Activated CD4-positive, alpha-beta memory T cell treated with anti-CD3 and anti-CD28 coated beads, Interleukin-2, amount 10 ng/mL, durations not matched to agents 7 days and 5 days (primary cell): Measurements from ENCODE around the gene GABRR1. TPM values are rescaled to one million over a fixed set of nuclear protein-coding genes. Genes with fewer than 3 reads are reported as not detected.

ENCODE experiments used
- CTCF ChIA-PET: fragments of 350-600 bp; sonication (Branson Sonifier 250); formaldehyde crosslinking; loops from one replicate; lab custom pipeline; 2021; ENCODE audit warnings: antibody characterized with exemption, inconsistent platforms; lab: Charles Lee
- POLR2A ChIA-PET: fragments of 350-600 bp; sonication (Branson Sonifier 250); formaldehyde crosslinking; loops from one replicate; lab custom pipeline; 2021; ENCODE audit warnings: antibody characterized with exemption; lab: Charles Lee
- DNase-seq: peaks from one replicate; pipeline ENCODE4 v3.0.0-alpha.2; 2020
- H3K27ac Mint-ChIP-seq: one replicate; pipeline ENCODE4 v1.8.0; 2021; ENCODE audit warnings: mild to moderate bottlenecking, mixed read lengths
- H3K27me3 Mint-ChIP-seq: one replicate; pipeline ENCODE4 v1.8.0; 2021; ENCODE audit warnings: mixed read lengths
- H3K36me3 Mint-ChIP-seq: one replicate; pipeline ENCODE4 v1.8.0; 2021; ENCODE audit warnings: low read depth, mixed read lengths
- H3K4me1 Mint-ChIP-seq: one replicate; pipeline ENCODE4 v1.8.0; 2021; ENCODE audit warnings: mixed read lengths
- H3K4me3 Mint-ChIP-seq: one replicate; pipeline ENCODE4 v1.8.0; 2021; ENCODE audit warnings: mild to moderate bottlenecking, mixed read lengths
- H3K9me3 Mint-ChIP-seq: one replicate; pipeline ENCODE4 v1.8.0; 2021; ENCODE audit warnings: mixed read lengths
- total RNA-seq, 2 experiments: library from RNA; stranded (reverse); gene quantifications; one replicate each; pipeline ENCODE4 v1.2.3, GENCODE V29; 2021

GABRR1 gene
- total RNA-seq: not detected

DNA sequence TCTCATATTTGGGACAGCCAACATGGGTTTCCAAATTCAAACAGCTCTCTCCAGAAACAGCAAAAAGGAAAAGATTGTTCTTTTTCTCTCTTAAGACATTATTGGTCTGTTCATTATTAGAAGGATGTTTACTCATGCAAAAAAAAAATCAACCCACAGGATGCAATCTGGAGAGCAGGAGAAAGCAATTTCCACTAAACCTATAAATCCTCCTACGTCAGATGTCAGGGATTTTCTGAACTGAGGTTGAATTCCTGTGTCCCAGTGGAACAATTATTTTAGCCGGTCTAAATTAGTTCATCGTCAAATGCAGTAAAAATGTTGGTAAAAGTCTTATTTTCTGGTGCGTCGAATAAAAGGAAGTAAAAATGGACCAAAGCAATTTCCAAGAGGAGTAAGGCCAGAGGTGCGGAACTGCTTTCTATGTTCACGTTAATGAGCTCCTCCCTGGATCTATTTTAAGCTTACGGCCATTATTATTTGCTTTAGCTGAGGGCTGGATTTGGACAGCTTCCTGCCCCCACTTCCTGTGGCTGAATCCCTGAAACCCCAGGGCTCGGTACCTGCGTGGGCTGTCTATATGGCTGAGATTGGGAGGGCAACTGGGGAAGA, at the start of gene GABRR1:
GABRR1 (minus strand) TSS at position 60 of the 612 bp plus-strand sequence; CDS start at position 24, 36 bp downstream.
- peaks cover 33% of the 10 kb centered on the region for H3K27me3 Mint-ChIP-seq
- no peak for DNase-seq
- H3K36me3 Mint-ChIP-seq: no peaks in the 10 kb centered on the region
- no peaks in the 10 kb centered on the region for H3K9me3 Mint-ChIP-seq
- POLR2A ChIA-PET: no interaction called here
- no peak within 1 kb of the TSS for H3K4me3 Mint-ChIP-seq
- no peaks in the 10 kb centered on the region for H3K4me1 Mint-ChIP-seq
- CTCF ChIA-PET: no interaction called here
- no peak within 1 kb of the TSS for H3K27ac Mint-ChIP-seq

DNA sequence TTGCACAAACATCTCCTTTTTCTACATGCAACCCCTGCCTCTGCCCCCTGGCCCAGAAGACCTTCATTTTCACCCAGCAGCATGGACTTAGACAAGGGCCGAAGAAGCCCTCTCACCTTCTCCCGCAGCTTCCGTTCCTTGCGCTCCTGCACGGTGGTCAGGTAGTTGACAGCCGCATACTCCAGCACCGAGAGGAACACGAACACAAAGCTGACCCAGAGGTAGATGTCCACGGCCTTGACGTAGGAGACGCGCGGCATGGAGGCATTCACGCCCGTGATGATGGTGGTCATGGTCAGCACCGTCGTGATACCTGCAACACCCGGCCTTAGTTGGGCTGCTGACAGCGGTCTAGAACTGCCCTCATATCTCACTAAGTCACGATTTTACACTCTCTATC, 47.1 kb upstream of the GABRR1 start:
- H3K4me3 Mint-ChIP-seq: no peak overlapping the region
- no peak for DNase-seq
- ChIA-PET POLR2A (no interaction called here), CTCF (no interaction called here)
- peaks cover 5% of the 10 kb centered on the region for H3K27me3 Mint-ChIP-seq
- no peak overlapping the region for H3K27ac Mint-ChIP-seq
- H3K9me3 Mint-ChIP-seq: no peaks in the 10 kb centered on the region
- H3K36me3 Mint-ChIP-seq: no peaks in the 10 kb centered on the region
- H3K4me1 Mint-ChIP-seq: no peaks in the 10 kb centered on the region

DNA sequence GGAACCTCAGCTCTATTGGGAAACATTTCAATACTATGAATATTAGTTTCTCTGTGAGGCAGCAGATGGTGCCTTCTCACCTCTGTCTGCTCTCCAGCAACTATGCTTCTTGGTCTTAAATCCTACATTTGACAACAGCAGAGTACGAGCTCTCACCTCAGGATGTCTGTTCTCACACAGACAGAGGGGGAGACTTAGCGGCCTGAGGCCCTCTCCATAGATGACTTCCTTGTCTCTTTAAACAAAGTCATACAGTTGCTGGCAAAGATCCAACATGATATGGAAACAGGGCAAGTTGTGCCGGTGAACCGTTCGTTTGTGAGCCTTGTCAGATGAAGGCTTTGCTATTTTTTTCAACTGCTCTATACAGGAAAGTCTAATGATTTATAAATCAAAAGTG, 43.7 kb upstream of the GABRR1 start:
- Mint-ChIP-seq H3K27me3 (peaks cover under 1% of the 10 kb centered on the region), H3K4me1 (no peaks in the 10 kb centered on the region), H3K4me3 (no peak overlapping the region), H3K9me3 (no peaks in the 10 kb centered on the region), H3K36me3 (no peaks in the 10 kb centered on the region), H3K27ac (no peak overlapping the region)
- no peak for DNase-seq
- ChIA-PET POLR2A (no interaction called here), CTCF (no interaction called here)

DNA sequence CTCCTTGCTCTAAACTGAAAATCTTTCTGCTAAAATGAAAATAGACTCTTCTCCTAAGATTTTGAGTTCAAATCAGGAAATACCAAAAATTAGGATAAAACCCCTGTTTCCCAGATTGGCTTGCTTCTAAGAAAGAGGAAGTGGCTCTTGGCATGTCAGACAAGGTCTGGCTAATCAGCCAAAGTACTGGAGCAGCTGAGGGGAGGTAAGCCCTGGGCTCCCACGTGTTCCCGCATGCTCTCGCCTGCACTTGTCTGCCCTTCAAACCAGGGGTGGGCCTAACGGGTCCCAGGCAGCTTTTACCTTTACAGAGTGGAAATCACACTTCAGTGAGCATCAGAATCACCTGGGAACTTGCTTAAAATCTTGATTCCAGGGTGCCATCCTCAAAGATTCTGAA, 43.2 kb upstream of the GABRR1 start:
- H3K36me3 Mint-ChIP-seq: no peaks in the 10 kb centered on the region
- POLR2A ChIA-PET: no interaction called here
- H3K9me3 Mint-ChIP-seq: no peaks in the 10 kb centered on the region
- DNase-seq: no peak
- no peaks in the 10 kb centered on the region for H3K27me3 Mint-ChIP-seq
- CTCF ChIA-PET: no interaction called here
- H3K4me1 Mint-ChIP-seq: no peaks in the 10 kb centered on the region
- H3K4me3 Mint-ChIP-seq: no peak overlapping the region
- no peak overlapping the region for H3K27ac Mint-ChIP-seq

DNA sequence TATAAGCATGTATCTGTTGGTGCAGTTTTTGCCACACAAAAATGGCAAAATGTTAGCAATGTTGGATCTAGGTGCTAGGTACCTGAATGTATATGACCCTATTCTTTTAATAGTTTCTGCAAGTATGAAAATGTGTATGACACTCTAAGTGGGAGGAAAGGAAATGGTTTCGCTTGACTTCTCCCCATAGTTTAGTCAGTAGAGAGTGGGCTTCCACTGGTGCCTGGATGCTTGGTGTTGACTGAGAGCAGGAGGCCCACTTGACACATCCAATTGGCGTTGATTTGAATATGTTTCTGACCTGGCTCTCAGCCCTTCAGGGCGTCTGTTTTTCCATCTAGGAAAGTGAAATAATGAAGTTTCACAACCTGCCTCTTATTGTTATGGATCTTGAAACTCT, 41.8 kb upstream of the GABRR1 start:
- Mint-ChIP-seq H3K27ac (no peak overlapping the region), H3K4me1 (no peaks in the 10 kb centered on the region), H3K27me3 (peaks cover 3% of the 10 kb centered on the region), H3K9me3 (no peaks in the 10 kb centered on the region), H3K36me3 (no peaks in the 10 kb centered on the region), H3K4me3 (no peak overlapping the region)
- DNase-seq: no peak
- ChIA-PET CTCF (no interaction called here), POLR2A (no interaction called here)

DNA sequence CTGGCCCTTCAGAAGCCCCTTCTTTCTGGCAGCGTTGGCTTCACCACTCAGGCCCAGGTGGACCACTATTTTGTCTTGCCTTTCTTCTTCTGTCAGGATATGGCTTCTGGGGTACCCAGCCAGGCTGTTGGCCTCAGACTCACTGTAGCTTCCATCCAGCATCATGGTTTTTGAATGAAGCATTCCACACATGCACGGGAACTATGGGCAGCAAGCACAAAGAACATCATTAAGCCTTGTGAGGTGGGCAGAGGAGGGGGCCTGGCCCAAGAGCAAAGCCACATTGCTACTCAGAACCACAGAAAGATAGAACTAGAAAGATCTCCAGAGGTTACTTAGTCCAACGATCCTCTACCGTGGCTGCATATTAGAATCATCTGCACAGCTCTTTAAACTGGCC, 40.6 kb upstream of the GABRR1 start:
- ChIA-PET POLR2A (no interaction called here), CTCF (no interaction called here)
- no peak for DNase-seq
- Mint-ChIP-seq H3K4me1 (no peaks in the 10 kb centered on the region), H3K9me3 (no peaks in the 10 kb centered on the region), H3K27ac (no peak overlapping the region), H3K4me3 (no peak overlapping the region), H3K36me3 (no peaks in the 10 kb centered on the region), H3K27me3 (peaks cover 3% of the 10 kb centered on the region)

DNA sequence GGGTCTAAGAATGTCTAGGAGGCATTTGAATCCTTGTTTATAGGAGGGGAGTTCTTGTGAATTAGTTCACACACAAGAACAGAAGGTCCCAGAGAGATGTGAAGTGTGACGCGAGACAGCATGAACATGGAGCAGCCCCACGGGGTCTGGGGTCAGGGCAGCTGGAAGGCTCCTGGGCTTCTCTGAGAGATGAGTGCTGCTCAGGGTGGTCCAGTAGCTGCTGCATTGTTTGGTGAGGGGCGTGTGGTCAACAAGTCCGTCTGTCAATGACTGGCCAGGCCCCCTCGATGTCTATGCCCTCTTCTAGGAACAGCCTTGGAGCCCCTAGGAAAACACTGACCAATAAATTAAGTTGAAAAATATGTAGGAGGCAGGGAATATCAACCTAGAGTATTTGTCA, 40.2 kb upstream of the GABRR1 start:
- CTCF ChIA-PET: no interaction called here
- H3K9me3 Mint-ChIP-seq: no peaks in the 10 kb centered on the region

DNA sequence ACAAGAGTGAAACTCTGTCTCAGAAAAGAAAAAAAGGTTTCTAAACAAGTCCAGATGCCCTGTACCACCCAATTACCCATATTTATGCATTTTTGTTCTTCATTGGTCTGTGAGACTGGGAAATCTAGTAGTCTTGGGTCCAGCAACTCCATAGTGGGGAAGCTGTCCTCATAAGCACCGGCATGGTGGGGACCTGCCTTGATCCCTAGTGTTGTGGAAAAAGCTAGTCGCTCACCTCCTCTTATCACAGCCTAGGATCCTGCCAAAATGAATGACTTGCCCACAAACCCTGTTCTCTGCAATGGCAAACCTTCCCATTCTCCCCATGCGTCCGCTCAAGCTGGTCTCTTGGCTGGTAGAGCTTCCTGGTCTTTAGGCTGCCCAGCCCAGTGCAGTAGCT, 38.3 kb upstream of the GABRR1 start:
- Mint-ChIP-seq H3K27ac (no peak overlapping the region), H3K36me3 (no peaks in the 10 kb centered on the region), H3K4me3 (no peak overlapping the region), H3K4me1 (no peaks in the 10 kb centered on the region), H3K9me3 (no peaks in the 10 kb centered on the region), H3K27me3 (peaks cover 3% of the 10 kb centered on the region)
- DNase-seq: no peak
- ChIA-PET CTCF (interaction anchor here (0.7 kb wide), 1 partner anchor 509 kb away, joined by 3 read pairs; no protein-coding TSS in a partner anchor), POLR2A (interaction anchor here (0.5 kb wide), 1 partner anchor 108 kb away, joined by 3 read pairs; no protein-coding TSS in a partner anchor)

More for the DNA sequence above, 40.2 kb upstream of the GABRR1 start:
- Mint-ChIP-seq H3K4me3 (no peak overlapping the region), H3K27ac (no peak overlapping the region), H3K4me1 (no peaks in the 10 kb centered on the region), H3K27me3 (peaks cover 3% of the 10 kb centered on the region), H3K36me3 (no peaks in the 10 kb centered on the region)
- no peak for DNase-seq
- POLR2A ChIA-PET: no interaction called here

DNA sequence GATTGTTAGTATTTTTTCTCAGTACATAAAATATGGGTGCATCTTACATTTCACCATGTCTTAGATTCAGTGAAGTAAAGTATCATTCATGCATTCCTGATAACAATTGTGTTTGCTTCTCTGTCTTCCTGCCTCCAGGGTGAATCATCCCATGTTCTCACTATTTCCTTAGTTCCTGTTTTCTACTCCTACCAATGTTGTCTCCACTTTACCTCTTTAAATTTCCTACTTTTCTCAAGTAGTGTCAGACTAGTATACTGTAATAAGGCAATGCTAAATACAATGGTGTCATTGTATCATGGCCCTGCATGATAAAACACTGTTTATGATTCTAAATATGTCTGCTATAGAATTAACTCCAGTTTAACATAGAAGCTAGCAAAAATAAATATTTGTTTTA, 37.4 kb upstream of the GABRR1 start:
- no peaks in the 10 kb centered on the region for H3K9me3 Mint-ChIP-seq
- no peak overlapping the region for H3K4me3 Mint-ChIP-seq
- ChIA-PET POLR2A (no interaction called here), CTCF (interaction anchor here (0.6 kb wide), 1 partner anchor 14 kb away, joined by 4 read pairs; no protein-coding TSS in a partner anchor)
- no peak overlapping the region for H3K27ac Mint-ChIP-seq
- no peaks in the 10 kb centered on the region for H3K4me1 Mint-ChIP-seq
- DNase-seq: no peak
- H3K36me3 Mint-ChIP-seq: no peaks in the 10 kb centered on the region
- H3K27me3 Mint-ChIP-seq: peaks cover 3% of the 10 kb centered on the region

DNA sequence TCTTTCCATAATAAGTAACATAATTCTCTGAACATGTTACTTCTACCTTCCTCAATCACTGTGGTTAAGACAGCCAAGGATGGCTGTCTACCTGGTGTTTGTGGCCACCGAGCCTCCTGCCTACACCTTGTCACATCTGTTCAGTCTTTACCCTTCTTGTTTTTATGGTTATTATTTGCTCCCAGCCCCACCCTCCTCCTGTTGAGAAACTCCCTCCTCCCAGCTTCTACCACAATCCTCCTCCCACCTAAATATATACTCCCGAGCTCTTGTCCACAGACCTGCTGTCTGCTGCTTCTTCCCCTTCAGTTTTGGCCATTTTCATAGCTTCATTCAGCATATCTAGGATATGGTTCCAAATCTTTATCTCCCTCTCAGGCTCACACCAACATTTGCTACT, 35.7 kb upstream of the GABRR1 start:
- Mint-ChIP-seq H3K4me1 (no peaks in the 10 kb centered on the region), H3K4me3 (no peak overlapping the region), H3K9me3 (no peaks in the 10 kb centered on the region), H3K36me3 (no peaks in the 10 kb centered on the region), H3K27ac (no peak overlapping the region), H3K27me3 (peaks cover 5% of the 10 kb centered on the region)
- ChIA-PET POLR2A (interaction anchor here (1.1 kb wide), 1 partner anchor 9 kb away, joined by 3 read pairs; no protein-coding TSS in a partner anchor), CTCF (interaction anchor here (0.6 kb wide), 1 partner anchor 255 kb away, joined by 5 read pairs; no protein-coding TSS in a partner anchor)
- no peak for DNase-seq

DNA sequence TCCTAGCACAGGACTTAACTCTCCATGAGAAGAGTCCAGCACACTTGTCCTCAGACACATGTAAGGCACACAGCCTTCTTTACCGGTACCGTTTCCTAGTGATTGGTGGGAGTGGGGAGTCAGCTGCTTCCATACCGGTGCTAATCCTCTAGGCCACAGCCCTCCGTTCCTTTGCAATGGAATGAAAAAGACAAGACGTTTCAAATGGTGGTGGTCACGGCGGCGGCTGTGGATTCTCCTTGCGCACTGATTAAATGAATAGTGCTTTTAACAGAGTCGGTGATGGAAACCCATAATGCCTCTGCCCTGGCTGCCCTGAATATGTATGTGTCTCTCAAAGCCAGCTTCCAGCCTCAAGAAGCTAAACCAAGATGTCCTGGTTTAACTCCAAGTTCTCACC, 34.8 kb upstream of the GABRR1 start:
- Mint-ChIP-seq H3K9me3 (no peaks in the 10 kb centered on the region), H3K4me3 (no peak overlapping the region), H3K36me3 (no peaks in the 10 kb centered on the region), H3K27me3 (peaks cover 8% of the 10 kb centered on the region), H3K4me1 (no peaks in the 10 kb centered on the region), H3K27ac (no peak overlapping the region)
- ChIA-PET POLR2A (no interaction called here), CTCF (interaction anchor here (1.3 kb wide), 1 partner anchor 30 kb away, joined by 3 read pairs; no protein-coding TSS in a partner anchor)
- no peak for DNase-seq

DNA sequence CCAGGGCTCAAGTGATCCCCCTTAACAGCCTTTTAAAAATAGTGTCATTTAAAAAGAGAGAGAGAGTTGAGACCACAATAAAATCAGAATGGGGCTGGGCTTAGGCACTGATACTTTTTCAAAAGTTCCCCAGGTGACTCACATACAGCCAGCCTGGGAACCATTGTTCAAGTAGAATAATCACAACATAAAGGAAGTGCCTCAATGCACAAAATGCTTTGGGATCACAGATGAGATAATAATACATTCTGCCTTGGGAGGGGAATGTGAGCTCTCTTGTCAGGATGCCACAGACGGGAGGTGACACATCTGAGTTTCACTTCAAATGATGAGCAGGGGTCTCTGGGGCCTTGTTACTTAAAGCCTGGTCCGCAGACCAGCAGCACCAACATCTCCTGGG, 34.0 kb upstream of the GABRR1 start:
- ChIA-PET CTCF (interaction anchor here (1.3 kb wide), 1 partner anchor 30 kb away, joined by 3 read pairs; no protein-coding TSS in a partner anchor), POLR2A (no interaction called here)
- Mint-ChIP-seq H3K27me3 (peaks cover 13% of the 10 kb centered on the region), H3K9me3 (no peaks in the 10 kb centered on the region), H3K27ac (no peak overlapping the region), H3K36me3 (no peaks in the 10 kb centered on the region), H3K4me3 (no peak overlapping the region), H3K4me1 (no peaks in the 10 kb centered on the region)
- DNase-seq: no peak

DNA sequence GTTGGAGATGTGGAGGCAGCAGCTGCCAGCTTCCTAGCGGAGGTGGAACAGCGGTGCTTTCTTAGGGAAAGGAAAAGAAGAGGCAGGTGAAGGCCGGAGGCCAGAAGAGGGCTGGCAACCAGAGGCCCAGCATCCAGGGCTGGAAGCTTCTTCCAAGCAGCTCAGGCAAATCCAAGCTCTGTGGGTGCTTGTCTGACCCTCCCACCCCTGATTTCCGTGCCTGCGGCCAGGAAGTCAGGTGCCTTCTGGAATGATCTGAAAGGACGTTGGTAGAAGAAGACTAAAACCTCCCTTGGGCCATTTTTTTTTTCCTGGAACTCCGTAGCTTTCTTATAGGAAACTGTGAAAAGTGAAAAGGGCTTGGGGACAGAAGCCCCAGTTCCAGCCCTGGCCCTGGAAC, 33.1 kb upstream of the GABRR1 start:
- H3K4me1 Mint-ChIP-seq: no peaks in the 10 kb centered on the region
- no peaks in the 10 kb centered on the region for H3K9me3 Mint-ChIP-seq
- POLR2A ChIA-PET: no interaction called here
- no peak overlapping the region for H3K27ac Mint-ChIP-seq
- DNase-seq: no peak
- H3K4me3 Mint-ChIP-seq: no peak overlapping the region
- H3K36me3 Mint-ChIP-seq: no peaks in the 10 kb centered on the region
- peaks cover 13% of the 10 kb centered on the region for H3K27me3 Mint-ChIP-seq
- CTCF ChIA-PET: interaction anchor here (1.3 to 1.4 kb wide), 2 partner anchors 9 to 268 kb away, joined by 3 to 4 read pairs; no protein-coding TSS in a partner anchor
